Gastrocnemius medialis (tissue), 4 donors: ENCODE data around the gene KHDC1L. TPM values are rescaled to one million over a fixed set of nuclear protein-coding genes. Genes with fewer than 3 reads are reported as not detected.

Source experiments
- ATAC-seq, 2 donors: fragments of 150-250 bp; one replicate each; pipeline ENCODE4 v1.9.1; 2016
- DNase-seq, 2 donors: peaks; one replicate each; pipeline ENCODE4 v3.0.0-alpha.2; 2019
- H3K27ac ChIP-seq, 4 donors: fragments of 200-600 bp; sonication (generic); 1 replicate in 1 of 4; 2 replicates in 3 of 4; pipeline ENCODE4 v1.5.1; 2016 to 2018; ENCODE audit warnings: mild to moderate bottlenecking in 2 of 4, moderate library complexity in 1 of 4
- H3K27me3 ChIP-seq, 3 donors: fragments of 200-600 bp; sonication (generic) in 2 of 3; 1 replicate in 1 of 3; 2 replicates in 2 of 3; pipeline versions ENCODE4 v1.5.1 to v1.6.0; 2016 to 2019; ENCODE audit warnings: mild to moderate bottlenecking in 1 of 3, moderate library complexity in 1 of 3
- H3K36me3 ChIP-seq, 2 donors: fragments of 200-600 bp; sonication (generic) in 1 of 2; one replicate each; pipeline ENCODE4 v1.5.1; 2017 to 2018
- H3K4me1 ChIP-seq, 2 donors: fragments of 200-600 bp; sonication (generic) in 1 of 2; one replicate each; pipeline ENCODE4 v1.5.1; 2016 to 2017; ENCODE audit warnings: mild to moderate bottlenecking in 2 of 2
- H3K4me3 ChIP-seq, 4 donors: fragments of 200-600 bp; sonication (generic) in 3 of 4; 1 replicate in 1 of 4; 2 replicates in 3 of 4; pipeline ENCODE4 v1.5.1; 2016 to 2019; ENCODE audit warnings: mild to moderate bottlenecking in 2 of 4
- H3K9me3 ChIP-seq, 3 donors: fragments of 200-600 bp; sonication (generic) in 2 of 3; 1 replicate in 1 of 3; 2 replicates in 2 of 3; pipeline ENCODE4 v1.5.1; 2016 to 2019
- CTCF ChIP-seq, 5 experiments: fragments of 450-650 bp in 3 of 5; fragments of 200-600 bp in 2 of 5; sonication (generic) in 2 of 5; IDR thresholded peaks in 4 of 5; conservative IDR thresholded peaks in 1 of 5; 1 replicate in 4 of 5; 2 replicates in 1 of 5; pipeline ENCODE4 v1.5.1; 2016 to 2019; ENCODE audit warnings: antibody characterized with exemption in 5 of 5, mild to moderate bottlenecking in 3 of 5, moderate library complexity in 3 of 5
- POLR2A ChIP-seq, 2 donors: fragments of 450-650 bp; IDR thresholded peaks; one replicate each; pipeline ENCODE4 v1.6.1; 2017; ENCODE audit warnings: antibody characterized with exemption in 2 of 2, mild to moderate bottlenecking in 2 of 2, moderate library complexity in 2 of 2
- in situ Hi-C, 4 donors: fragments of 200-750 bp; cut with MboI; loops; one replicate each; pipeline versions ENCODE4 v1.15.0 to v1.8.0; 2017; ENCODE audit warnings: low sequenced_read_pairs in 4 of 4
- intact Hi-C: fragments of 100-400 bp; cut with DNase I; formaldehyde crosslinking; loops from one replicate; pipeline ENCODE4 v1.15.1; 2023; ENCODE audit warnings: low total_unique reads
- total RNA-seq, 4 donors: library from RNA; depleted of rRNA; stranded (reverse); fragments of >200 nt; gene quantifications; one replicate each; pipeline versions ENCODE4 v1.1.0 to v1.2.3, GENCODE V29; 2016

KHDC1L gene
- total RNA-seq, 4 donors from 2014 or later = not detected

GRCh38 chr6:73180763-73181619 lies 44.3 kb downstream of the KHDC1L start:
- Histone ChIP-seq H3K36me3 (no peaks in the 10 kb centered on the region), H3K4me1 (peaks cover 7 to 10% of the 10 kb centered on the region in 2 donors), H3K27me3 (no peaks in the 10 kb centered on the region), H3K9me3 (no peaks in the 10 kb centered on the region), H3K27ac (peak overlapping the region in 3 of 4 donors; percentile 15 to 62 (median 44)), H3K4me3 (peak overlapping the region in 3 of 4 donors; percentile 11 to 33 (median 21))
- intact Hi-C loops (loop anchor here (1.0 to 5.0 kb wide), 3 partner anchors 50 to 769 kb away; partner anchors contain the start of gene KCNQ5), in situ Hi-C loops (no loop called here)
- DNase-seq = peak in 1 of 2 donors; percentile 30
- ATAC-seq = peak; percentile 91 to 95
- no peak for TF ChIP-seq POLR2A (IDR thresholded peaks at IDR 0.05)
- peak; percentile 58 to 89 (median 76) for TF ChIP-seq CTCF (IDR thresholded peaks at IDR 0.05 in 4 of 5, conservative IDR thresholded peaks at IDR 0.05 in 1 of 5)

- peak overlapping the region in 3 of 4 donors; percentile 15 to 62 (median 44) for H3K27ac ChIP-seq
- H3K9me3 ChIP-seq = no peaks in the 10 kb centered on the region
- in situ Hi-C loops = no loop called here
- TF ChIP-seq POLR2A (IDR thresholded peaks at IDR 0.05) = no peak
- TF ChIP-seq CTCF (IDR thresholded peaks at IDR 0.05 in 4 of 5, conservative IDR thresholded peaks at IDR 0.05 in 1 of 5) = no peak
- peak overlapping the region in 2 of 4 donors; percentile 21 to 33 for H3K4me3 ChIP-seq
- ATAC-seq (peak in 1 of 2 donors; percentile 17), DNase-seq (no peak)
- intact Hi-C loops = loop anchor here (2.0 to 5.0 kb wide), 2 partner anchors 49 to 558 kb away; partner anchors contain the start of gene KCNQ5
- no peaks in the 10 kb centered on the region for H3K27me3 ChIP-seq
- no peaks in the 10 kb centered on the region for H3K36me3 ChIP-seq
- H3K4me1 ChIP-seq = peaks cover 7 to 10% of the 10 kb centered on the region in 2 donors
These were observed 45.1 kb downstream of the KHDC1L start for GRCh38 chr6:73180076-73180738.

- Histone ChIP-seq H3K27ac (no peak overlapping the region), H3K27me3 (no peaks in the 10 kb centered on the region), H3K4me1 (peaks cover 7% of the 10 kb centered on the region in 2 donors), H3K9me3 (no peaks in the 10 kb centered on the region), H3K36me3 (no peaks in the 10 kb centered on the region), H3K4me3 (no peak overlapping the region)
- ATAC-seq = no peak
- TF ChIP-seq POLR2A (IDR thresholded peaks at IDR 0.05) (no peak), CTCF (IDR thresholded peaks at IDR 0.05 in 4 of 5, conservative IDR thresholded peaks at IDR 0.05 in 1 of 5) (no peak)
- no peak for DNase-seq
- in situ Hi-C loops = loop anchor here in 1 of 4 donors (5.0 kb wide), 1 partner anchor 765 kb away; no protein-coding TSS in a partner anchor
- intact Hi-C loops = no loop called here
These were observed 47.9 kb downstream of the KHDC1L start for GRCh38 chr6:73177221-73177944.

- in situ Hi-C loops = loop anchor here in 1 of 4 donors (5.0 kb wide), 1 partner anchor 764 kb away; no protein-coding TSS in a partner anchor
- no peak for DNase-seq
- intact Hi-C loops = no loop called here
- no peaks in the 10 kb centered on the region for H3K36me3 ChIP-seq
- H3K27ac ChIP-seq = no peak overlapping the region
- H3K4me1 ChIP-seq = peaks cover 7% of the 10 kb centered on the region in 2 donors
- no peak for ATAC-seq
- H3K27me3 ChIP-seq = no peaks in the 10 kb centered on the region
- no peak overlapping the region for H3K4me3 ChIP-seq
- no peaks in the 10 kb centered on the region for H3K9me3 ChIP-seq
- no peak for TF ChIP-seq POLR2A (IDR thresholded peaks at IDR 0.05)
- TF ChIP-seq CTCF (IDR thresholded peaks at IDR 0.05 in 4 of 5, conservative IDR thresholded peaks at IDR 0.05 in 1 of 5) = no peak
These were observed 49.2 kb downstream of the KHDC1L start for GRCh38 chr6:73176057-73176456.
